ENCODE data around the gene PRM3.
"Not testable (repeated sequence)": the region's sequence is repeated elsewhere in the genome, so short reads cannot be mapped to it uniquely, and the experiment has no call there.

Gene PRM3

DNA sequence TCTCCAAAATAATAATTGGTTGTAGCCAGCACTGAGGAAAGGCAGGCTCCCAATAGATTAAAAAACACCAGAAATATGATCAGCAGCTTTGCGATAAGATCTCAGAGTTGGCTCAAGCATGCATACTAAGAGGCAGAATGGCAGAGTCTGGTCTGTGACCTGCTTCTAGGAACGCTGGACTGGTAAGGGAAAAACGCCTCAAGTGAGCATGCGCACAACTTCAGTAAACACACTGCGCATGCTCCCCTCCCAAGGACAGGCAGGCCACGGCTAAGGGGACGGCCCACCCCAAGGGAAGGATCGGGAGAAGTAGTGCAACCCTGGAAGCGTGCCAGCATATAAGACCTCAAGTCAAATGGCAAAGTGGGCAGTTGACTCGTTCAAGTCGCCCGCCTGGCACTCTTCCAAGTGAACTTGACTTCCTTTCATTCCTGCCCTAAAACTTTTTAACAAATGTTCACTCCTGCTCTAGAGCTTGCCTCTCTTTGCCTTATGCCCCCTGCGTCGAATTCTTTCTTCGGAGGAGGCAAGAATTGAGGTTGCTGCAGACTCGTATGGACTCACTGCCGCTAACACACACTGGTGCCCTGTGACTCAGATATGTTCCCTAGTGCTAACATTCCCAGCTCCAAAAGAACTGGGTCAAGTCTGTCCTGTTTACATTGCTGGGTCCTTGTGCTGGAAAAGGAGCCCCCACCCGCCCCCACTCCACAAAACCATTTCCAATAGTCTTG, 30.1 kb upstream of the PRM3 start:
- no peak for DNase-seq

DNA sequence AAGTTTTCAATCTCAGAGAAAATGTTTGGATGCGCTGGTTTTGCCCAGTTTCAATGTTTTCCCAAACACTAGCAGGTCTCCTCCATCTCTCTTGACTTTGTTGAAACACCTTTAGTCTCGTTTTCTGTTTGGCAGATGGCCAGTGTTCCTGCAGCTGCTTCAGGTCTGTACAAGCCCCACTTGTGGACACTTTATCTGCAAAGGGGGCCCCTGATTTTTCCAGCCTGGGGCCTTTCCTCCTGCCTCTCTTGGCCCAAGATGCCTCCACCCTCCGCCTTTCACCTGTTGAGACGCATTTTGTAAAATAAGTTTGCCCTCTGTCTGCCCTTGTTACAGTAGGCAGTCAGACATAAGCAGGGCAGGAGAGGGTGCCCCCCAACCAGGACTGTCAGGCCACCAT, 29.5 kb upstream of the PRM3 start:
- DNase-seq: no peak

DNA sequence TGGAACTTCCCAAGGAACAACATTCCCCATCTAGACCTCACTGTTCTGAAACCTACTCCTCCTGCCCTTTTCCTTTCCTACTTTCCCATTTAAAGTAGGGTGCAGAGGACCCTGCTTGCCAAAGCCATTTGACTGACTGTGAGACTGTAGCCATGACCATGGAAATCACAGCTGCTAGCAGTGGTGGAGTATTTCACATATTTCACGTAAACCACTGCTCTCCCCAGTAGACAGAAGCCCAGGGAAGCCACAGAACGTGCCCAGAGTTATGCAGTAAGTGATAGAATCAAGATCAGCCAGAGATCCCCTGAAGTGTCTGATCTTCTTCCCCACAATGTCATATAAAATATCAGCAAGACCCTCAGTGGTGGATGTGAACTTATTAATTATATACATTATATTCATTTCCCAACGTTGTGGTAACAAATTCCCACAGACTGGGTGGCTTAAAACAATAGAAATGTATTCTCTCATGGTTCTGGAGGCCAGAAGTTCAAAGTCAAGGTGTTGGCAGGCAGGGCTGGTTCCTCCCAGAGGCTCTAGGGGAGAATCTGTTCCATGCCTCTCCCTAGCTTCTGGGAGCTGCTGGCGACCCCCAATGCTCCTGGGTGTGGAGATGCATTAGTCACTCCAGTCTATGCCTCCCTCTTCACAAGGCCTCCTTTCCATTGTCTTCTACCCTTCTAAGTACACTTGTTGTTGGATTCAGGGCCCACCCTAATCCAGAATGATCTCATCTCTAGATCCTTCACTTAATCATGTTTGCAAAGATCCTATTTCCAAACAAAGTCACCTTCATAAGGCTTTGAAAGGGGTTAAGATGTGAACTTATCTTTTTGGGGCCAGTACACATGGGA, 28.4 kb upstream of the PRM3 start:
- no peak for DNase-seq

DNA sequence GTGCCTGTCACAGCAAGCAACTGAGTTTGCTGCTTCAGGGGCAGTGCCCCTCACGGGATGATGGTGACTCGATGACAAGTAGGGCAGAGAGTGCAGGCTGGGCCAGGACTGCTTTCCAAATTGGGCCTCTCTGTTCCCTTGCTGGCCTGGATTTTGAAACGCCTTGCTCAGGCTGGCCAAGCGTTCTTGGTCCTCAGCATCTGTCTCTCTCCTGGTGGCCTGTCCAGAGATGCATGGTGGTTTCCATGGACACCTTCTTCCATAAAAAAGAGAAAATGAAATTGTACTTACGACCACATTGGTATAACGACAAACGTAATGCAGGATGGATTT, 27.1 kb upstream of the PRM3 start:
- DNase-seq: no peak

DNA sequence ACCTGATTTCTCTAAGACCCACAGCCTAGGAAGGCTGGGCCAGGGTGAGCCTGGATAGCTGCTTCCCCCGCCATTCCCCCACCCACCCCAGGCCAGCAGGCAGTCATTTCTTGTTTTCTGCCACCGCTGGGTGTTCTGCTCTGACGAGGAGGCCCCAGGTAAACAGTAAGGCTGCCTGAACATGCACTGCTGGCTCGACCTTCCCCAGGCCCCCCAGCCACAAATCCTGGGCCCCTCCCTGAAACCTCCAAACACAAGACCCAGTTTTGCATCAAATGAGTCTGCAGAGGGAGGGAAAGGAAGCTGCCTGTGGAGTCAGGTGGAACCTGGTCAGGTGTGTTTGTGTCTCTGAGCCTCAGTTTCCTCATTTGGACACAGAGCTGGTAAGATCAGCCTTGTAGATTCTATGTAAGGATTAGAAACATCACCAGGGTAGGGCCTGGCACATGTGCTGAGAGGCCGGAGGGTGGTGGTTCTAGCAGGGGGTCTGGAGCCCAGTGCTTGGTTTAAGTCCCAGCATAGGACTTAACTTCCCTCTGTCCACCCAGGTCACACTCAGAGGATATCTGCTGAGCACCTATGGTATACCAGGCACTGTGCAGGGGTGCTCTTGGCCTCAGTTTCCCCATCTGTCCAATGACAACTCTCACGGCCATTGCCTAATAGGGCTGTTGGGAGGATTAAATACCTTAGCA, 26.6 kb upstream of the PRM3 start:
- DNase-seq: no peak

DNA sequence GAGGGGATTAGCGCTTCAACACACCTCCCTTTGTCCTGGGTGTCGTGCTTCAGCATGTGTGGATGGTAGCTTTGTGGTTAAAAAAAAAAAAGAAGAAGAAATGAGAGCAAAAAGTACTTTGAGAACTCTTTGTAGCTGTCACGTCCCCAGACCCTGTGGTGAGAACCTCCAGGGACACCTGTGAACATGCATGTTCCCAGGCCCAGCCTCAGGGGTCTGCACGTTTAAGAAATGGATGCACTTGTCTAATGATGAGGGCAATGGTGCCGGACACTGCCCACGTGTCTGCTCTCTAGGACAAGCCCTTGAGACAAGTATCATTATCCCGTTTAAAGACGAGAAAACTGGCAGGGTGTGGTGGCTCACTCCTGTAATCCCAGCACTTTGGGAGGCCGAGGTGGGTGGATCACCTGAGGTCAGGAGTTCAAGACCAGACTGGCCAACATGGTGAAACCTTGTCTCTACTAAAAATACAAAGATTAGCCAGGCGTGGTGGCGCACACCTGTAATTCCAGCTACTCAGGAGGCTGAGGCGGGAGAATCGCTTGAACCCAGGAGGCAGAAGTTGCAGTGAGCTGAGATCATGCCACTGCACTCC, 25.6 kb upstream of the PRM3 start:
- DNase-seq: not testable (repeated sequence)

DNA sequence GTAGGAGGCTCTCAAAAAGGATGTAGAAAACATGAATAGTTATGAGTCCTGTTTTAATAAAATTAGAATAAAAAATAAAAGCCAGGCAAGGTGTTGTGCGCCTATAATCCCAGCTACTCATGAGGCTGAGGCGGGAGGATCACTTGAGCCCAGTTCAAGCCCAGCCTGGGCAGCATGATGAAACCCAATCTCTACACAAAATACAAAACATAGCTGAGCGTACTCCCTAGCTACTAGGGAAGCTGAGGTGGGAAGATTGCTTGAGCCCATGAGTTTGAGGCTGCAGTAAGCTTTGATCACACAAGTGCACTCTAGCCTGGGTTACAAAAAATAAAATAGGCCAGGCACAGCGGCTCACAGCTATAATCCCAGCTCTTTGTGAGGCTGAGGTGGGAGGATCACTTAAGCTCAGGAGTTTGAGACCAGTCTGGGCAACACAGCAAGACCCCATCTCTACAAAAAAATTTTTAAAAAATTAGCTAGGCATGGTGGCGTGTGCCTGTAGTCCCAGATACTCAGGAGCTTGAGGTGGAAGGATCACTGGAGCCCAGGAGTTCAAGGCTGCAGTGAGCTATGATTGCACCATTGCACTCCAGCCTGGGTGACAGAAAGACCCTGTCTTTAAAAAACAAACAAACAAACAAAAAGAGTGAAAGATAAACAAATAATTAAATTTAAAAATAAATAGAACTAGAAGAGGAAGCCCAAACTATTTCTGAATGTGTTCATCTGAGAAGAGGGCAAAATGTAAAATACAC, 24.9 kb upstream of the PRM3 start:
- DNase-seq: no peak

DNA sequence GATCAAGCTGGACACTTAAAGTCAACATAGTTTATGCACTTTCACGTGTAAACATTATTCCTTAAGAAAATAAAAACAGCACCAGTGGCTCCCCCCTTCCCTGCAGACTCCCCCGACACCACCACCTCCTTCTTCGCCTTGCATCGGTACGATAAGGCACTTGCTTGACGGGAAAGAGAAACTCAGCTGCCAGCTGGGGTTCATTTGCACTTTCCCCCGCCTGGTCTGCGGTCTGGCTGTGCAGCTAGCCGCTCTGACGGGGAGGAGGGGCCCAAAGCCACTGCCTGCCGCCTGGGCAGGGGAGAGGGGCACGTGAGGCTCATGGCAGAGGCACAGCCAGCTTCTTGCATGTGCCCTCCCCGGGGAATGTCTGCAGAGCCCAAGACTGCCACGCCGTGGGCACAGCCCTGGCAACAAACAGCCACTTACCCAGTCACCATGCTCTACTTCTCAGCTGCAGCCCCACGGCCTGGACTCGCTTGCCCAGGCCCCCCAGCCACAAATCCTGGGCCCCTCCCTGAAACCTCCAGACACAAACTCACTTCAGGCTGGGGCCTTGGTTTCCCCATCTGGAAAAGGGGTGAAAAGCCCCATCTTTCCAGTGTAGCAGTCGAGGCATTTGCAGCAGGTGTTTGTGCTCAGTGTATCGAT, 24.2 kb upstream of the PRM3 start:
- DNase-seq: peak; percentile 41

DNA sequence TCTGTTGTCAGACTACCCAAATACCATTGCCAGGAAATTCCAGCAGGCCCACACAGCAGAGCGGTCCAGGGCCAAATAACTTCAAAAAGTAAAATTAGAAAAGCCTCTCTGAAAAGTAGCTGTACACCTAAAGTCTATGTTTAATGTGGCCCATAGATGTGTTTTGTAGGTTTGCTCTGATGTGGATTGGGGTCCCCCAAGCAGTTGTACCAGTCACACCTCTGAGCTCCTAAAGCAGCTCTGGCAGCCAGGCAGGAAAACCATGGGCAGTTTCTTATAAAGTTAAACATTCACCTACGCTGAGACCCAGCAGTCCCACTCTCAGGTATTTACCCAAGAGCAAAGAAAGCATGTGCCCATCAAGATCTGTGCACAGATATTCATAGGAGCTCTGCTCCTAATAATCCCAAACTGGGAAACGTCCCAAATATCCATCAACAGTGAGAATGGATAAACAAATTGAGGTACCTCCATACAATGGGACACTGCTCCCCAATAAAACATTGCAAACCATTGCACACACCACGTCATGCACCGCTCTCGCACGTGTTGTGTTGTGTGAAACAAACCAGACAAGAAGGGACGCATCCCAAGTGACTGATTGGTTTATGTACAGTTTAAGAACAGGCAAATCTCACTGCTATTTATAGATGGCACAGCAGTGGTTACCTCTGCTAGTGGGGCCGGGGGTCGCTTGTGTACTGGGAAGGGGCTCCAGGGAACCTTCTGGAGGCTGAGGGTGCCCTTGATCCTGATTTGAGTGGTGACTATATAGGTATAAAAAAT, 23.5 kb upstream of the PRM3 start:
- no peak for DNase-seq

DNA sequence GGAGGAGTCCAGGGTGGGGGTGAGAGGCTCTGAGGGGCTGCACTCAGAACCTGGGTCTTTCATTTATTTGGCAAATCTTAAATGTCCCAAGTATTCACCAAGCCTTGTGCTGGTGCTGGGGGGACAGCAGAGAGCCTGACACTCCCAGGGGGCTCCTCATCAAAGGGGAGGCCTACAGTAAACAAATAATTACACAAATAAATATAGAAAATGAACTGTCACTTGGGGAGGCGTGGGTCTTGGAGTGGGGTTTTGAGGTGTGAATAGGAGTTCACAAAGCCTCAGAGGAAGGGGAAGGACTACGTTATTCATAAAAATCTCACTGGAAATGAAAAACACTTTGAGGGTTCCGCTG, 22.9 kb upstream of the PRM3 start:
- no peak for DNase-seq

DNA sequence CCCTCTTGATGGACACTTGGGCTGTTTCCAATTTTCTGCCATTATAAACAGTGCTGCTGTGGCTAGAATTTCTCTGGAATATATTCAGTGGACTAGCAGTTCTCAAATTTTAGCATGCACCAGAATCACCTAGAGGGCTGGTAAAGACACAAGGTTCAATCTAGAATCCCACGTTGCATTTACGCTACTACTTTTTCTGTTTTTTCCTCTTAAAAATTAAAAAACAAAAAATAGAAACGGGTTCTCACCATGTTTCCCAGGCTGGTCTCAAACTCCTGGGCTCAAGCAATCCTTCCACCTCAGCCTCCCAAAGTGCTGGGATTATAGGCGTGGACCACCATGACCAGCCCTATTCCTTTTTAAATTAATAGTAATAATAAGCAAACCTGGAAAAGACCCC, 22.2 kb upstream of the PRM3 start:
- no peak for DNase-seq

DNA sequence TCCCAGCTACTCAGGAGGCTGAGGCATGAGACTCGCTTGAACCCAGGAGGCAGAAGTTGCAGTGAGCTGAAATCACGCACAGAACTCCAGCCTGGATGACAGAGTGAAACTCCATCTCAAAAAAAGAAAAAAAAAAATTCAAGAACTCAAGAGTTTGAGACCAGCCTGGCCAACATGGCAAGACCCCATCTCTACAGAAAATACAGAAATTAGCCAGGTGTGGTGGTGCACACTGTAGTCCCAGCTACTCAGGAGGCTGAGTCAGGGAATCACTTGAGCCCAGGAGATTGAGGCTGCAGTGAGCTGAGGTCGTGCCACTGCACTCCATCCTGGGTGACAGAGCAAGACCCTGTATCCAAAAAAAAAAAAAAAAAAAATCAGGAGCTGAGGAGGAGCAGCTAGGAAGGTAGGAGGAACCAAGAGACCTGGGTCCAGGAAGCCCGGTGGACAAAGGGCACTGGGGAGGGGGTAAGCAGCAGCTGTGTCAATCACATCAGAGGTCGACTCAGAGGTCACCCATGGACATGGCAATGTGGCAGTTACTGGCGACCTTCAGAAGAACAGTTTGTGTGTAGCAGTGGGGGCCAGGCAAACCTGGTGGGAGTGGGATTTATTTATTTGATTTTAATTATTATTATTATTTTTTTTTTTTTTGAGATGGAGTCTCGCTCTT, 18.8 kb upstream of the PRM3 start:
- no peak for DNase-seq

DNA sequence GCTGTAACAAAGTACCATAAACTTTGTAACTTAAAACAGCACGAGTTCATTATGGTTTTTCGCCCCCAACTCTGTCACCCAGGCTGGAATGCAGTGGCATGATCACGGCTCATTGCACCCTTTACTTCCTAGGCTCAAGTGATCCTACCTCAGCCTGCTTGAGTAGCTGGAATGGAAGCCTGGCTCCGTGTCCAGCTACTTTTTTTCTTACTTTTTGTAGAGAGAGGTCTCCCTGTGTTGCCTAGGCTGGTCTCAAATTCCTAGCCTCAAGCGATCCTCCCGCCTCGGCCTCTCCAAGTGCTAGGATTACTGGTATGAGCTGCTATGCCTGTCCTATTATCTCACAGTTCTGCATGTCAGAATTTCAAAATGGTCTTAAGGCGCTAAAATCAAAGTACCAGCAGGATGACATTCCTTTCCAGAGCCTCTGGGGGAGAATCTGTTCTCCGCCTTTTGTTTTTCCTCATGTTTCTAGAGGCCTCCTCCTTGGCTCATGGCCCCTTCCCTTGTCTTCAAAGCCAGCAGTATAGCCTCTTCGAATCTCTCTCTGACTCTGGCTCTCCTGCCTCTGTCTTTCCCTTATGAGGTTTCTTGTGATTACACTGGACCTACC, 17.8 kb upstream of the PRM3 start:
- no peak for DNase-seq

DNA sequence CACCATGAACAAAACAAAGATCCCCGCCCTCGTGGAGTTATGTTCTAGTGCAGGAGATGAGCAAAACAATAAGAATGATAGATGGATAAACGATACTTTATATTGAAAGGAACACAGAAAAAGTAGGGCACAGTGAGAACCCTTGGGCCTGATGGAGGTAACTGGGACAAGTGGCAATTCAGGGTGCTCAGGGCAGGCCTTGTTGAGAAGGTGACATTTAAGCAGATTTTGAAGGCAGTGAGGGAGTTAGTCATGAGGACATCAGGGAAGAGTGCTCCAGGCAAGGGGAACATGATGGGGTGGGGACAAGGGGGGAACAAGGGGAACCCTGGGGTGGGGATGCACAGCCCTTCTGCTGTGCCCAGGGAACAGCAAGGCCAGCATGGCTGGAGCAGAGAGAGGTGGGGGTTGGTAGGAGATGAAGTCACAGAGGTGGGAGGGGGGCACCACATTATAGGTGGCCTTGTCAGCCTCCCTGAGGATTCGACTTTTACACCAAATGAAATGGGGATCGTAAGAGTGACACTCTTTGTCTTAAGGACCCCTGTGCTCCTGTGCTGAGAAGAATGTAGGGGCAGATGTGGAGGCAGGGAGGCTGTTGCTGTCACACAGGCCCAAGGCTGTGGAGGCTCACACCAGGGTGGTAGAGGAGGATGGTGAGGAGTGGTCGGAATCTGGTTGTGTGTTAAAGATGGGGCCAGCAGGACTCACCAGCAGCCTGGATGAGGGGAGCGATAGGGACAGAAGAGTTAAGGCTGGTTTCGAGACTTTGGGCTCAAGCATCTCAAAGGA, 16.9 kb upstream of the PRM3 start:
- no peak for DNase-seq

DNA sequence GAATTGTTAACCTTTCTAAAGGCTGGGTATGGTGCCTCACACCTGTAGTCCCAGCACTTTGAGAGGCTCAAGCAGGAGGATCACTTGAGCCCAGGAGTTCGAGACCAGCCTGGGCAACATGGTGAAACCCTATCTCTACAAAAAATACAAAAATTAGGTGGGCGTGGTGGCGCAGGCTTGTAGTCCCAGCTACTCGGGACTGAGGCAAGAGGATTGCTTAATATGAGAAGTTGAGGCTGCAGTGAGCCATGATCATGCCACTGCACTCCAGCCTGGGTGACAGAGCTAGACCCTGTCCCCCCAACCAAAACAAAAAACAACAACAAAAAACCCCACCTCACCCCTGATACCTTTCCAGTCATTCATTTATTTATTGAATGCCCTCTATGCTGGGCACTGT, 16.3 kb upstream of the PRM3 start:
- DNase-seq: not testable (repeated sequence)

DNA sequence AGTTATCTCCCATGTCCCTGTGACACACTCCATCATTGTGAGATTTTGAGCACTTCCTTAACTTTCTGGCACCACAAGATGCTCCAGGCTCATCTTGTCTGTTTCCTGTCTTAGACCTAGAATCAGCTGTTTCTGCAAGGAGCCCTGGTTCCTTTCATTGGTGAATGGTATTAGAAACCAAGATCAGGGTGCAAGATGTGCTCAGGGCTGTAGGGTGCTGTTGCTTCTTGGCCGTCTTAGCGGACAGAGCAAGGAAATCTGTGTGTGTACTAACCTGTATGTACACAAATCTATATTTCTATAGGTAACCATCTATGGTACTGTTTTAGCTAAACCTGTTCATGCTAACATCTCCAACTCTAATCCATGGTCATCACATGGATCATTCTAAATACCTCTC, 15.8 kb upstream of the PRM3 start:
- no peak for DNase-seq

DNA sequence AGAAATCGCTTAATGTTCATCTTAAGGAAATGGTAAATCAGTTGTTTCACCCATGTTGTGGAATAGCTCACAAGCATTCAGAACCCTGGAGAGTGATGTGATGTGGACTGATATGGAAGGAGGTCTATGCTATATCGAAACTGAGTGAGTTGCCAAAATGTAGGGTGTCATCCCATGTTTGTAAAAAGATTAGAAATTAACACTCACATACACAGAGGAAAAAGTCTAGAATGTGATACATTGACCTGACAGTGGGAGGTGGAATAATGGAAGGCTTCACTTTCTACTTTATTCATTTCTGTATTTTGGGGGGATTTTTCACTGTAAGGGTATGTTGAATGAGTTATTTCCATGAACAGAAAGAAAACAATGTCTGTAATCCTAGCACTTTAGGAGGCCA, 12.4 kb upstream of the PRM3 start:
- no peak for DNase-seq

DNA sequence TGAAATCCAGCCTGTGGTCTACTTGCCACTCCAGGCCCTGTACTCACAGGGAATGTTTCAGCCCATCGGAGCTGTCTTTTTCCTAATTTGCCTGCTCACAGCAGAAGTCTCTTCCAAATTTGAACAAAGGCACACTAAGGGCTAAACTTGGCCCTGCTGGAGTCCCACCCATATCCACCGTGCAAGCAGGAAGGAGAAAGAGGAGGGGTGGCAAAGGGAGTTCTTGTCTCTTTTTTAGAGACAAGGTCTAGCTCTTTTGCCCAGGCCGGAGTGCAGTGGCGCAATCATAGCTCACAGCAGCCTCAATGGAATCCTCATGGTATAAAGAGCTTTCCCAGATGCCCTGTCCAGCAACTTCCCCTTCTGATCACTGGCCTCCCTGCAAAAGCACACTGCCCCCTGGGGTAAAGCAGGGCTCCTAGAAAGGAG, 10.4 kb upstream of the PRM3 start:
- DNase-seq: no peak
